NCI-H2196 treated with DMSO at 0.1 percent for 48 hours (cell line): ENCODE results near the gene HIP1R.

Experiments
- DNase-seq: peaks from one replicate; lab custom pipeline; 2025; ENCODE audit not compliant: unreplicated experiment; lab: John Stamatoyannopoulos, UW

HIP1R gene

DNA sequence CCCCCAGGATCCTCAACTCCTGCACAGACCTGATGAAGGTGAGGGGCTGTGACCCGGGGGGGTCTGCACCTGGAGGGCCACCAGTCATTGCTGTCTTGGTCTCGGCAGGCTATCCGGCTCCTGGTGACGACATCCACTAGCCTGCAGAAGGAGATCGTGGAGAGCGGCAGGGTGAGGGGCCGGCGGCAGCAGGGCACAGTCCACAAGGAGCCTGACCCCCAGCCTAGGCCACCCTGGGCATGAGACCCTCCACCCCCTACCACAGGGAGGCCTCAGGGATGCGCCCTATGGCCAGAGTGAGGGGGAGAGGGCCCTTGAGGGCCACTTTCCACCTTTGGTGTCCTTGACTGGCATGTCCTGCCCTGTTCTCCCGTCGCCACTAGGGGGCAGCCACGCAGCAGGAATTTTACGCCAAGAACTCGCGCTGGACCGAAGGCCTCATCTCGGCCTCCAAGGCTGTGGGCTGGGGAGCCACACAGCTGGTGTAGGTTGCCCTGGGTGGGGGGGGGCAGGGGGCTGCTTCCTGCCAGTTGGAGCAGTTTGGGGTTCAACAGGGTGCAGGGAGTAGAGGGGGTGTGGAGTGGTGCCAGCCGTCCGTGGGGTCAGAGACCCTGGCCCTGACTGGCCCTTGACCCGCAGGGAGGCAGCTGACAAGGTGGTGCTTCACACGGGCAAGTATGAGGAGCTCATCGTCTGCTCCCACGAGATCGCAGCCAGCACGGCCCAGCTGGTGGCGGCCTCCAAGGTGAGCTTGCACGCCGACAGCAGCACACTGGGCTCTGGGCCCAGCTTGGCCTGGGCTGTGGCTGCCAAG, 25.0 kb downstream of the HIP1R start:
- DNase-seq, result peak; percentile 28

DNA sequence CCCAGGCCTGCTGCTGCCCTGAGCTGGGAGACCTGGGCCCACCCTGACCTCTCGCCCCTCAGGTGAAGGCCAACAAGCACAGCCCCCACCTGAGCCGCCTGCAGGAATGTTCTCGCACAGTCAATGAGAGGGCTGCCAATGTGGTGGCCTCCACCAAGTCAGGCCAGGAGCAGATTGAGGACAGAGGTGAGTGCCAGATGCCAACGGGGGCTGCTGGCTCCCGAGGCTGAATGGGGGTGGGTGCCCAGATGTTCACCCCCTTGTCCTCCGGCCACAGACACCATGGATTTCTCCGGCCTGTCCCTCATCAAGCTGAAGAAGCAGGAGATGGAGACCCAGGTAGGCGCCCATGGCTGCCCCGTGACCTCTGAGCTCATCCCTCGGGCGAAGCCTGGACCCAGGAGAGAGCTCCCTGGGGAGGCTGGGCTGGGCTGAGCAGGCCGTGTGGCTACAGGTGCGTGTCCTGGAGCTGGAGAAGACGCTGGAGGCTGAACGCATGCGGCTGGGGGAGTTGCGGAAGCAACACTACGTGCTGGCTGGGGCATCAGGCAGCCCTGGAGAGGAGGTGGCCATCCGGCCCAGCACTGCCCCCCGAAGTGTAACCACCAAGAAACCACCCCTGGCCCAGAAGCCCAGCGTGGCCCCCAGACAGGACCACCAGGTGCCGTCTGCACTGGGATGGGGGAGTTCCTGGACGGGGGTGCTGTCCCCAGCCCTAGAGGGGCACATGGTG, 25.8 kb downstream of the HIP1R start:
- DNase-seq, result no peak

DNA sequence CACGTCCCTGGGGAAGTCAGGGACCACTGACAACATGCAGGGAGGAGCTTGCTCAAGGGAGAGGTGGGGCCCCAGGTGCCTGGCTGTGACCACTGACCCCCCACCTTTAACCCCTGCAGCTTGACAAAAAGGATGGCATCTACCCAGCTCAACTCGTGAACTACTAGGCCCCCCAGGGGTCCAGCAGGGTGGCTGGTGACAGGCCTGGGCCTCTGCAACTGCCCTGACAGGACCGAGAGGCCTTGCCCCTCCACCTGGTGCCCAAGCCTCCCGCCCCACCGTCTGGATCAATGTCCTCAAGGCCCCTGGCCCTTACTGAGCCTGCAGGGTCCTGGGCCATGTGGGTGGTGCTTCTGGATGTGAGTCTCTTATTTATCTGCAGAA, 26.3 kb downstream of the HIP1R start:
- DNase-seq, result no peak

DNA sequence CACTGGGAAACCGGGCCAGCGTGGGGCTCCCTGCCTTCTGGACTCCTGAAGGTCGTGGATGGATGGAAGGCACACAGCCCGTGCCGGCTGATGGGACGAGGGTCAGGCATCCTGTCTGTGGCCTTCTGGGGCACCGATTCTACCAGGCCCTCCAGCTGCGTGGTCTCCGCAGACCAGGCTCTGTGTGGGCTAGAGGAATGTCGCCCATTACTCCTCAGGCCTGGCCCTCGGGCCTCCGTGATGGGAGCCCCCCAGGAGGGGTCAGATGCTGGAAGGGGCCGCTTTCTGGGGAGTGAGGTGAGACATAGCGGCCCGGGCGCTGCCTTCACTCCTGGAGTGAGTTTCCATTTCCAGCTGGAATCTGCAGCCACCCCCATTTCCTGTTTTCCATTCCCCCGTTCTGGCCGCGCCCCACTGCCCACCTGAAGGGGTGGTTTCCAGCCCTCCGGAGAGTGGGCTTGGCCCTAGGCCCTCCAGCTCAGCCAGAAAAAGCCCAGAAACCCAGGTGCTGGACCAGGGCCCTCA, 26.9 kb downstream of the HIP1R start:
- no peak for DNase-seq

DNA sequence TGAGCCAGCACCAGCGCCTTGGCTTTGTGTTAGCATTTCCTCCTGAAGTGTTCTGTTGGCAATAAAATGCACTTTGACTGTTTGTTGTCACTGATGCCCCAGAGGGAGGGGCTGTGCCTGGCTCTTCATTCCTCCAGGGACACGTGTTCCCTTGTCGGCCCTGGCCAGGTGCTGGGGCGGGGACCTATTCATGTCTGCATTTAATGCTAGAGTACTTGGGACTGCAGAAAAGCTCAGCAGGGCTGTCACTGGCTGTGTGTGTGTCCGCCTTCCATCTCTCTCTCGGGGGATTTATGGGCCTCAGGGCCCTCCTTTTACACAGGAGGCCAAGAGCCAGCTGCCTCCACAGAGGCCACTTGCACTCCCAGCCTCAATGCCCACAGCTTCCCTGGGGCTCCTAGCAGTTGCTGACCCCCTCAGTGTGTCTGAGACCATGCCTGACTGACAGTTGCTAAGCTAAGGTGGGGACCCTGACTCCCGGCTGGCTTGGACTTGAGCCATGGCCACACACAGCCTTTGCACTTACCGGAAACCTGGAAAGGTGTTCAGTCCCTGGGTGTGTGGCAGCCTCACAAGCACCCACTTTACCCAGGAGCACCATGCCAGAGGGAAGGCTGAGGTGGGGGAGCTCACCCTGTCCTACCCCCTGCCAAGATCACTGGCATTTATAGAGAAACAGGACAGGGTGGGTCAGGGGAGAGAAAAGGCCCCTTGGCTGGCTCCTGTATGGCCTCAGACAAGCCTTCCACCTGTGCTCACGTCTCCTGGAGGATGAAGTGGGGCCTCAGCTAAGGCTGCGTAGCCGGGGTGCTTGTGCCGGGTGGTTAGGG, 27.8 kb downstream of the HIP1R start:
- DNase-seq, result peak; percentile 42

DNA sequence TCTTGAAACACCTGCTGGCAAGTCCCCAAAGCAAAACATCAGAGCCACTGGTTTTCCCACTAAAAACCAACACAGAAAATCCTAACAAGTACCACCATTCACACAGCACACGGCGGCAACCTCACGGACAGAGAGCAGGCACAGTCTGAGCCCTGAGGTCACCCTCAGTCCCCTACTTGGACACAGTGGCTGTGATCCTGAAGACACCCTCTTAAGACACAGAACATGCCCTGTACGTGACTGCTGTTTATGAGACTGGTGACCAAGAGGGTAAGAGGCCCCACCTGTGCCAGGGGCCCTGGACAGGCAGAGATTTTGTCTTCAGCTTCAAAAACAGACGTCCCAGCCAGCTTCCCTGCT, 29.6 kb downstream of the HIP1R start:
- no peak for DNase-seq

DNA sequence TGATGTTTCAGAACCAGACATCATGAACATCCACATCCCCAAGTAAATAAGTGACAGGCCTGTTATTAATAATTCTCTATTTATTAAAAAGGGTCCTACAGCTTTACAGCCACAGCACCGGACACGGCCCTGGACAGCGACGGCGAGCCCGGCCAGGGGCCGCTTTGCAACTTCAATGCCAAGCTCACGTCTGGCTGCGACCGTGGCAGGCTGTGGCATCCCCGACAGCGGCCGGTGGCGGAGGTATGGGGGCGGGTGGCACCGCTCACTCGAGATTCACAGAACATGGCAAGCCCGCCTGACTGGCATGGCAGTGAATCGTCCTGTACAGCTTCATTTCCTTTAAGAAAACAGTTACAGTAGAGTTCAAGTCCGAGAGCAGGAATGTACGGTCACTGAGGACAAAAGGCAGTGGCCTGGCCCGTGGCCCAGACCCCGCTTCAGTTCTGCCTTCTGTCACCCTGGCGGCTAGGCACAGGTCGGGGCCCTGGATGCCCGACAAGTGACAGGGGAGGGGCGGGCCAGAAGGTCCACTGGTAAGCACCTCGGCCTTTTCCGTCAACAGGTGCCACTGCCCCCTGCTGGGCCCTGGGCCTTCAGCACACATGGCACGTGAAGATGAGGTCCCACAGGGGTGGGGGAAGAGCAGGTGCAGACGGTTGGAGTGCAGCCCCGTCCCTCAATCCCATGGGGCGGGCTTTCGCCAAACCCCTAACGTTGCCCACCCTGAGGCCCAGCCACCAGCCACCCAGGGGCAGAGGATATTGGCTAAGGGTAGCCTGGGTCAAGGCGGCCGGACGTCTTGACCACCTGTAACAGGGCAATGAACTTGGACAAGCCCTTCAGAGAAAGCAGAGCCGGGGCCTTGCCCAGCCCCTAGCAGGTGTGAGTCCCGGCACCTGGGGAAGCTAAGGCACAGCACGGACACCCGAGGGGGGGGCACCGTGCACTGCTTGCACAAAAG, 30.3 kb downstream of the HIP1R start:
- DNase-seq, result no peak

DNA sequence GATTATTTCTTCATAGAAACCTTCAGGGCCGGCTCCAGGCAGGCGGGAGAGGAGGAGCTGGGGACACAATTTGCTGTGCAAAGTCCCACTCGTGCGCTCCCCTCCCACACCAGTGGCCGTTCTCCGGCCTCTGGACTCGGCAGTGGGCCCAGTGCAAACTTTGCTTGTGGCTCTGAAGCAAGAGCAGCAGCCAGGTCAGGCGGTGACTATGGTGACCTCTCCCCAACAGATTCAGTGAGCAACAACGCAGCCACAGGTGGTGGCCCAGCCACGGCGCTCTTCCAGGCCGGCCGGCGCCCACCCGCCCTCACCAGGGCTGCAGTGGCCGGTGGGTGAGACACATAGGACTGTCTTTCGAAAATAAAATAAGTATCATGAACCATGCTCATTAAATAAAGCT, 31.1 kb downstream of the HIP1R start:
- DNase-seq, result no peak

DNA sequence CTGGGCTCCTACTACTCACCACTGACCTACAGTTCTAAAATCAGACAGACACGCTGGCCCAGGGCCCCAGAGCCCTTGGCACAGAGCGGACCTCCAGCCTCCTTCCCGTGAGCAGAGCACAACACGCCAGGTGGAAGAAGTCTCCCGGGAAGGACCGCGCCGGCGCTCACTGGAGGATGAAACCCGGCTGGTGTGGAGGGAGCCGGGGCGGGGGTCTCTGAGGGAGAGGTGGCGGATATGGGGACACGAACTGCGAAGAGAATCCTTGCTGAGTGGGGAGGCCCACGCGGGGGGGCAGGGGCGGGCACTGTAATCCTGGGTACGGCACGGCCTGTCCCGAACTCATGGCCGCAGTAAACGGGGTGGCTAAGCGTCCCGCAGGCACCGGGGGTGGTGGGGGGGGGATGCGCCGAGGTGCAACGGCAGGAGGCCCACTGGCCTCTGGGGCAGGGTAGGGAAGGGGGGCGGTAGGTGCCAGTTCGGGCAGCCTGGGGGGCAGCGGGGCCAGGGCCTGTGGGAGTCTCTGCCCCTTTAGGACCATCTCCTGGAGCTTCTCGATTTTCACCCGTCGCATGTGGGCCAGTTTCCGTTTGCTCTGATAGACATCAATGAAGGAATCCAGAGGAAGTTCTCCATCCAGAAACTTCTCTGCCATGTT, 31.8 kb downstream of the HIP1R start:
- no peak for DNase-seq

DNA sequence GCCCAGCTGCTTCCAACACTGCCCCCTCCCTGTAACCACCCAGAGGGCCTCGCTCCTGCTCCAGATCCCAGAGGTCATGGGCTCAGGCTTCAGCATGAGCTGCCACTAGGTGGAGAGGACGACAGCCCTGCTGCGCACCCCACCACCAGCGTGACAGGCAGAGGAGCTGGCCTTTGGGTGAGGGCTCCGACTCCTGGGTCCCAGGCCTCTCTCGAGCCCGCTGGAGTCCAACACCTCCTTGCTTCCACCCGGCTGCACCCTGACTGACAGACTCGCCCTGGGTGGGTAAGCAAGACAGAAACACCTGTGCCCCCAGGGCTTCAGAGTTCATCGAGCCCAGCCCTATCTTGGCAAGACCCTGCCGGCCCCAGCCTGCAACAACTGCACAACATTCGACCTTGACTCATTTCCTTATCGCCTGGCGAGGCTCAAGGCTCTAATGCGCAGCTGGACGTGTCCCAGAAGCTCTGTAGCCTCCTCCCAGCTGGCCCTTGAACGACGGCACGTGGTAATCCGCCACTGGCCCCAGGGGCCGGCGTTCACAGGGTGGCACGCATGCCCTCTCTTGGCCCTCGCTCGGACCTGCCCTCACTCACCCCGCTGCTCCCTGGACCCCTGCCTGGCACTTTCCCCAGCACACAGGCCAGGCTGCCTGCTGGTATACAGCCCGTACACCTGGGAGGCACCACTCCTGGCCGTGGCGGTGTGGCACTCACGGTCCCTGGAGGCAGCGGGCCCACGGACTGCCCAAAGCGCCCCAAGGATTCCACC, 32.6 kb downstream of the HIP1R start:
- DNase-seq, result no peak

DNA sequence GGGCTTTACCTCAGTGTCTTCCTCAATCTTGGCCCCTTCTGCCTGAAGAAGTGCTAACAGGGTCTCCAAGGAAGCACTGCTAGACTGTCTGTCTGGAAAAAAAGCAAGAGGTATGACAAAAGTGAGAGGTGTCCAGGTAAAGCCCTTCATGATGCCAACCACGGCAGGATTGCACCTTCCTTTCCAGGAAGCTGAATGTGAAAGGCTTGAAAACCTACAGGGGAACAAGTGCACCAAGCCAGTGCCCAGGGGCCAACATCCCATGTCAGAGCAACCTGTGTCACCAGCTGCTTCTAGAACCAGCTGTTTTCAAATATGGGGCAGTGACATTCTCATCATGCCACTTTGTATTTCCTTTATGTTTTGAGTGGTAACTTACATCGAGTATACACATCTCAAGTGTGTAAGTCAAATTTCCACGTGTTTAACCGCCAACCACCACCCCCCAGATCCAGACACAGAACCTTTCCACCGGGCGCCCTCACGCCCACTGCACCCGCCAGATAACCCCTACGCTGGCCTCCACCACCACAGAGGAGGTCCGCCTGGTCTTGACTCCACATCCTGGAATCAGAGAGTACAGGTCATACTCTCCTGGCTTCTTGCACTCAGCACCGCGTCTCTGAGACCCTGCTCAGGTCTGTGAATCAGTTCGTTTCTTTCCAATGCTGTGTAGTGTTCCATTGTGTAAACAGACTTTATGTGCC, 33.4 kb downstream of the HIP1R start:
- DNase-seq, result no peak

DNA sequence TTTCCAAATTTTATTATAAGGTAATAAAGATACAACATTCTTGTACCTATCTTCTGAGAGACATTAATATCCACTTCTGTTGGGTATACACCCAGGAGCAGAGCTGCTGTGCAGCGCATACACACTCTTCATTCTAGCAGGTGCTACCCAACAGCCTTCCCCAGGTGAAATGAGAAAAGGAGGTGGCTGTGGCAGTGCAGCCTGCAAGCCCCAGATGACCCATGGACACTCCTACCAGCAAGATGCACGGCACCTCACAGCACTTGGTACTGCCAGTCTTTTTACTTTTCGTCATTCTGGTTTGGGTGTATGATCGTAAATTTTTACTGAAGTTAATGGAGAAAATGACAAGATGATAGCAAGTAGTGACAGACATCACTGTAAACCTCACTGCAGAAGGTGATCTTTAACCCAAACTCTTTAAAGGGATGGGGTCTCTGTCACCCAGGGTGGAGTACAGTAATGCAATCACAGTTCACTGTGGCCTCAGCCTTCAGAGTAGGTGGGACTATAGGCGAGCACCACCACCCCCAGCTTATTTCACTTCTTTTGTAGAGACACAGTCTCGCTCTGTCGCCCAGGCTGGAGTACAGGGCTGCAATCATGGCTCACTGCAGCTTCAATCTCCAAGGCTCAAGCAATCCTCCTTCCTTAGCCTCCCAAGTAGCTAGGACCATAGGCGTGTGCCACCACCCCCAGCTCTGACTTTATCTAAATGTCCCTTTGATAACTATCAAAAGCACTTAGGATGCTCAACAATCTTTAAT, 34.1 kb downstream of the HIP1R start:
- no peak for DNase-seq

DNA sequence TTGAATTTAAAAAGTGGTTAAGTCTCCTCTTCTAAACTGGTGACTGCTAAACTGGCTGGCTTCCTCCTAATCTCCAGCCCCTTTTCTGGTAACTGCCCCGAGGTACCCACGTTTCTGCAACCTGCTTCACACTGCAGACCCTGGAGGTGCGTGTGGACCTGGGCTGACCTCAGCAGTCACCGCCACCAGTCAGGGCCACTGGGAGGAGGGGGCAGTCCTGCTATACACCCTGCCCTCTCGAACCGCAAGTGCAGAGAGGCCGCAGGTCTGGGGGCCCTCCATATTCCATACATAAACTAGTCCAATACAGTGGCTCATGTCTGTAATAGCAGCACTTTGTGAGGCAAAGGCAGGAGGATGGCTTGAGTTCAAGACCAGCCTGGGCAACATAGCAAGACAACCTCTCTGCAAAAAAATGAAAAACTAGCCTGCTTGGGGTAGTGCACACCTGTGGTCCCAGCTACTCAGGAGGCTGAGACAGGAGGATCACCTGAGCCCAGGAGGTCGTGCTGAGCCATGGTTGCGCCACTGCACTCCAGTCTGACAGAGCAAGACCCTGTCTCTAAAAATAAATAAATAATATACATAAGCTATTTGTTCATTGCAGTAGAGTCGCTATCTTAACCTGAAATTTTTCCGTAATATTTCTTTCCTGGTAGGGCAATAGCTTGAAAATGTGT, 35.0 kb downstream of the HIP1R start:
- no peak for DNase-seq

DNA sequence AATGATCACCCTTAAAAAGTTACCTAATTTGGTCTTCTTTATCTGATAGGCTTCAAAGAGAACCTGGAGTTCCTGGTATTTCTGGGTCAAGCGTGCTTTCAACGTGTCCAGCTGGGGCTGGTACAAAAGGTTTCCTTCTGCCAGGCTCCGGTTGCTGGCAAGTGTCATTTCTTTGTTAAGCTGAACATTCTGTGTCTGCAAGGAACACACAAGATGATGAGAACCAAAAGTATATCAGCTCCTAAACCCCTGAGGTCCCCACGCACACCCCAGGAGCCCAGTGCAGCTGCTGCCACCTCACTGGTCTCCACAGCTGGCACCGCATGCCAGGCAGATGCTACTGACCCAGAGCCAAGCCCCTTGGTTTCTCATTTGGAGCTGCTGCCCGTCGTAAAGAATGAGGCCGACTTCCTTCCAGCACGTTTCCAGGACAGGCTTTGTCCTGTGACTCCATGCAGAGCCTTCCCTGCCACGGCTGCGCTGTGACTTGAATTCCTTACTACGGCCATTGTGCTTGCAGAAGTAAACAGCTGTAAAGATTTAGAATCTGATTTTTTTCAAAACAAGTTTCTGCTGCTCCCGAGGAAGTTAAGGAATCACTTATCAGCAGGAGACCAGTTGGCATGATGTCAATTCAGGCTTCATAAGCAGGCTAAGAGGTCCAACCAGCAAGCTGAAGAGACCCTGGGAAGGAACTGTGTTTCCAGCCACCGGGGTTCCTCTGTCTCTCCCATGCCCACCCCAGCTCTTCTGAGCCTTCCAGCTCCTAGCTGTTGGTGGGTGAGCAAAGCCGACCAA, 35.8 kb downstream of the HIP1R start:
- DNase-seq, result no peak

DNA sequence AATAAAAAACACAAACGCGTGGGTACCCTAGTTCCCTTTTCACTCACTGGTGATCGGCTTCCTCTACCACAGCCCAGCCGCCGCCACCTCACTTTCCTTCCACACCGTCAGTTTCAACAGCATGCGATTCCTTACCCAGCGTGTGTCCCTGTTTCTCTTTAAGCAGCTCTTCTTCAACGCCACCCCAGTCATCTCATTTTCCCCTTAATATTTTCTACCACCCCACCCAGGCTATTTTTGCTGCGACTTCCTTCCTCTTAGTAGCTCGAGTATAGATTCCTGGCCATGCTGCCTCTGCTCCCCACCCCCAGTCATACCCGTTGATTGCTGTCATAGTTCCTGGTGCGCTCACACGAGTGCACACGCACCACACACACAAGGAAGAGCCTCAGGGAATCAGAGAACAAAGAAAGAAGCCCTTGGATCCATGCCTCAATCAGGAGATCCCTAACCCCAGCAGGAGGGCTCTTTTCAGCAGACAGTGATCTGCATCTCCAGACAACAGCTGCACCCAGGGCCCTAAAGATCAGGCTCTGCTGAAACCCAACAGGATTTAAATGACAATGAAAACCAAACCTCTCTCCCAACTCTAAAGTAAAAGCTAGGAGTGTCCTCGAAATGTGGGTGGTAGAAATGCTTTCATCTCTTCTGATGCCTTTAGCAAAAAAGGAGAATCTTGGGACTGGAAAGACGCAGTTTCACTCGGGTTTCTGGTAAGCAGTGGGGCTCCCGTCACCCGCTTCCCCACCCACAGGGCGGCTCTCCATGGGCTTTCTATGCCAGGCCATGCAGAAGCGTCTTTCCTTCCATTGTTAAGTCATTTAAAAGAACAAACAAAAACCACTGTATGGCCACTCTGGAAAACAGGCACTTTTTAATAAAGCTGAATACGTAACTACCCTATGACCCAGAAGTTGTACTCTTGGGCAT, 36.9 kb downstream of the HIP1R start:
- DNase-seq, result peak; percentile 70
